Cardiac muscle cell (in vitro differentiated cells and primary cell): Measurements from ENCODE around the gene MACC1. TPM values are rescaled to one million over a fixed set of nuclear protein-coding genes. Genes with fewer than 3 reads are reported as not detected.
"Not testable (repeated sequence)": the region's sequence is repeated elsewhere in the genome, so short reads cannot be mapped to it uniquely, and the experiment has no call there.

Experiments
- DNase-seq, 2 donors: peaks; one replicate each; pipeline versions ENCODE4 v3.0.0 to v3.0.0-alpha.2; 2010 to 2017; ENCODE audit warnings: low read depth in 1 of 2, low spot score in 1 of 2
- H3K27ac ChIP-seq: fragments of 200-600 bp; sonication (generic); 2 replicates; pipeline ENCODE4 v1.5.1; 2016
- H3K27me3 ChIP-seq: fragments of 200-600 bp; sonication (generic); 2 replicates; pipeline ENCODE4 v1.6.0; 2016; ENCODE audit warnings: control low read depth
- H3K36me3 ChIP-seq: fragments of 200-600 bp; sonication (generic); 2 replicates; pipeline ENCODE4 v1.5.1; 2016; ENCODE audit warnings: control low read depth
- H3K4me1 ChIP-seq: fragments of 200-600 bp; sonication (generic); 2 replicates; pipeline ENCODE4 v1.8.1; 2017; ENCODE audit warnings: low read depth, mild to moderate bottlenecking, mixed run types
- H3K4me3 ChIP-seq: fragments of 200-600 bp; sonication (generic); 2 replicates; pipeline ENCODE4 v1.5.1; 2016; ENCODE audit warnings: mild to moderate bottlenecking
- H3K9me3 ChIP-seq: fragments of 200-600 bp; sonication (generic); 2 replicates; pipeline ENCODE4 v1.5.1; 2017; ENCODE audit warnings: low read depth, mild to moderate bottlenecking, control low read depth
- CTCF ChIP-seq: IDR thresholded peaks from 2 replicates; pipeline ENCODE4 v1.5.1; 2012; ENCODE audit warnings: low read depth, mild to moderate bottlenecking, low read length
- polyA plus RNA-seq: library from polyadenylated mRNA; unstranded; fragments of >200 nt; fragmentation: Nextera tagmentation; extraction: Ambion mirVana; gene quantifications from 2 replicates; pipeline ENCODE4 v1.2.1, GENCODE V29; 2016
- total RNA-seq: library from RNA; depleted of rRNA; stranded (reverse); fragments of >200 nt; gene quantifications from 2 replicates; pipeline ENCODE4 v1.2.3, GENCODE V29; 2016

The MACC1 gene
- total and polyA plus RNA-seq, 2 experiments from 2014 or later = 0.06 TPM; not detected in 1

GRCh38 chr7:20191391-20191869, 25.8 kb downstream of the MACC1 start:
- Histone ChIP-seq H3K27me3 (no peaks in the 10 kb centered on the region), H3K4me1 (no peaks in the 10 kb centered on the region), H3K4me3 (no peak overlapping the region), H3K9me3 (no peaks in the 10 kb centered on the region), H3K27ac (no peak overlapping the region), H3K36me3 (no peaks in the 10 kb centered on the region)
- TF ChIP-seq CTCF = no peak
- no peak for DNase-seq

- H3K4me3 ChIP-seq = no peak overlapping the region
- H3K27me3 ChIP-seq = no peaks in the 10 kb centered on the region
- H3K9me3 ChIP-seq = no peaks in the 10 kb centered on the region
- H3K36me3 ChIP-seq = no peaks in the 10 kb centered on the region
- DNase-seq = peak in 1 of 2 donors; percentile 31
- no peaks in the 10 kb centered on the region for H3K4me1 ChIP-seq
- TF ChIP-seq CTCF = no peak
- no peak overlapping the region for H3K27ac ChIP-seq
Measured at GRCh38 chr7:20190560-20191390, 26.4 kb downstream of the MACC1 start.

- no peaks in the 10 kb centered on the region for H3K4me1 ChIP-seq
- no peaks in the 10 kb centered on the region for H3K36me3 ChIP-seq
- H3K27ac ChIP-seq = no peak overlapping the region
- H3K9me3 ChIP-seq = no peaks in the 10 kb centered on the region
- no peak for TF ChIP-seq CTCF
- DNase-seq = no peak
- H3K27me3 ChIP-seq = no peaks in the 10 kb centered on the region
- H3K4me3 ChIP-seq = no peak overlapping the region
Measured at GRCh38 chr7:20189852-20190251, 27.3 kb downstream of the MACC1 start.

GRCh38 chr7:20188567-20188966, 28.6 kb downstream of the MACC1 start:
- no peak for TF ChIP-seq CTCF
- Histone ChIP-seq H3K27me3 (no peaks in the 10 kb centered on the region), H3K27ac (no peak overlapping the region), H3K4me1 (no peaks in the 10 kb centered on the region), H3K4me3 (no peak overlapping the region), H3K9me3 (no peaks in the 10 kb centered on the region), H3K36me3 (no peaks in the 10 kb centered on the region)
- no peak for DNase-seq

- H3K4me3 ChIP-seq, H3K4me1 ChIP-seq, H3K27ac ChIP-seq, DNase-seq, H3K36me3 ChIP-seq, H3K9me3 ChIP-seq, H3K27me3 ChIP-seq: not testable (repeated sequence)
Measured at GRCh38 chr7:20187850-20188249, 29.3 kb downstream of the MACC1 start.

- no peak for TF ChIP-seq CTCF
- Histone ChIP-seq H3K27ac (no peak overlapping the region), H3K4me1 (no peaks in the 10 kb centered on the region), H3K4me3 (no peak overlapping the region), H3K27me3 (no peaks in the 10 kb centered on the region), H3K9me3 (no peaks in the 10 kb centered on the region), H3K36me3 (no peaks in the 10 kb centered on the region)
- DNase-seq = no peak
Measured at GRCh38 chr7:20185988-20186387, 31.2 kb downstream of the MACC1 start.
